Measurements from ENCODE around the gene NDFIP2.

NDFIP2 gene

GRCh38 chr13:79497852-79498251 is 16.9 kb downstream of the NDFIP2 start:
- no peak for DNase-seq

GRCh38 chr13:79500829-79501228 is 19.9 kb downstream of the NDFIP2 start:
- DNase-seq: no peak

- DNase-seq: no peak
These were observed 20.7 kb downstream of the NDFIP2 start for GRCh38 chr13:79501538-79502232.

- DNase-seq: no peak
These were observed 22.0 kb downstream of the NDFIP2 start for GRCh38 chr13:79502859-79503468.

GRCh38 chr13:79503473-79504017 is 22.6 kb downstream of the NDFIP2 start:
- no peak for DNase-seq

GRCh38 chr13:79508224-79508961 is 27.4 kb downstream of the NDFIP2 start:
- no peak for DNase-seq

- no peak for DNase-seq
These were observed 30.7 kb downstream of the NDFIP2 start for GRCh38 chr13:79511611-79512010.

GRCh38 chr13:79512950-79513349 is 32.0 kb downstream of the NDFIP2 start:
- no peak for DNase-seq

- DNase-seq: no peak
These were observed 35.6 kb downstream of the NDFIP2 start for GRCh38 chr13:79516595-79516994.

- no peak for DNase-seq
These were observed 38.3 kb downstream of the NDFIP2 start for GRCh38 chr13:79519255-79519654.

GRCh38 chr13:79522583-79522982 is 41.6 kb downstream of the NDFIP2 start:
- DNase-seq: no peak

GRCh38 chr13:79525064-79525857 is 44.3 kb downstream of the NDFIP2 start:
- no peak for DNase-seq

GRCh38 chr13:79527698-79528097 is 46.7 kb downstream of the NDFIP2 start:
- DNase-seq: no peak

GRCh38 chr13:79528356-79528755 is 47.4 kb downstream of the NDFIP2 start:
- no peak for DNase-seq

GRCh38 chr13:79528759-79529191 is 47.8 kb downstream of the NDFIP2 start:
- no peak for DNase-seq

GRCh38 chr13:79529817-79530216 is 48.9 kb downstream of the NDFIP2 start:
- no peak for DNase-seq

GRCh38 chr13:79530270-79530669 is 49.3 kb downstream of the NDFIP2 start:
- no peak for DNase-seq

GRCh38 chr13:79531542-79532254 is 50.7 kb downstream of the NDFIP2 start:
- DNase-seq: no peak

- no peak for DNase-seq
These were observed 51.6 kb downstream of the NDFIP2 start for GRCh38 chr13:79532576-79532975.

- DNase-seq: no peak
These were observed 52.9 kb downstream of the NDFIP2 start for GRCh38 chr13:79533781-79534400.

GRCh38 chr13:79534596-79534995 is 53.6 kb downstream of the NDFIP2 start:
- DNase-seq: no peak

GRCh38 chr13:79538757-79539156 is 57.8 kb downstream of the NDFIP2 start:
- no peak for DNase-seq

All from stimulated activated naive CD4-positive, alpha-beta T cell (primary cell).